Articular chondrocyte of knee joint (primary cell): ENCODE measurements around the gene MRTFB. TPM values are rescaled to one million over a fixed set of nuclear protein-coding genes. Genes with fewer than 3 reads are reported as not detected.
A peak's percentile ranks its signal among the peaks of the same experiment; 100 is the strongest.

Source experiments
- small RNA-seq: library from RNA; depleted of rRNA; stranded (forward); fragments of <200 nt; gene quantifications from one replicate; pipeline ENCODE3, GENCODE V24; 2012
- total RNA-seq: library from RNA; depleted of rRNA; stranded (reverse); fragments of >200 nt; gene quantifications from 2 replicates; pipeline ENCODE4 v1.2.3, GENCODE V29; 2012

The MRTFB gene
- 16.9 and 19.3 TPM in 2 replicates for total RNA-seq

GRCh38 chr16:14070877-14071575 lies at the start of gene MRTFB:
MRTFB (plus strand) TSS chr16:14071319; CDS start chr16:14140607, 69,288 bp downstream.

Small RNAs within 50 kb of the gene (small RNA-seq; reads per million reads assigned to genes)
- gene MIR193B: 14.0 reads per million, percentile 95 among the genes with 10 or more reads in this experiment
- not detected for gene MIR365A
- not detected for gene RF00019

Other genes with a start within 250 kb of the MRTFB start
- 13.9 and 16.1 TPM in 2 replicates for gene ERCC4, start 151.2 kb upstream of the MRTFB start, total RNA-seq